Stimulated activated naive CD8-positive, alpha-beta T cell treated with anti-CD3 and anti-CD28 coated beads, Interleukin-15, Interleukin-2, amounts not matched to agents 100 U/mL and 50 U/mL, for 24 hours (primary cell): ENCODE results near the gene CTBP2.

Source experiments
- ATAC-seq: fragments of 150-1000 bp; cut with Tn5 transposase; one replicate; pipeline ENCODE4 v1.10.0; 2021
- DNase-seq: peaks from one replicate; pipeline ENCODE4 v3.0.0; 2021

Gene CTBP2

GRCh38 chr10:125039354-125039769 is 121.0 kb downstream of the CTBP2 start:
- ATAC-seq (no peak), DNase-seq (no peak)

DNA sequence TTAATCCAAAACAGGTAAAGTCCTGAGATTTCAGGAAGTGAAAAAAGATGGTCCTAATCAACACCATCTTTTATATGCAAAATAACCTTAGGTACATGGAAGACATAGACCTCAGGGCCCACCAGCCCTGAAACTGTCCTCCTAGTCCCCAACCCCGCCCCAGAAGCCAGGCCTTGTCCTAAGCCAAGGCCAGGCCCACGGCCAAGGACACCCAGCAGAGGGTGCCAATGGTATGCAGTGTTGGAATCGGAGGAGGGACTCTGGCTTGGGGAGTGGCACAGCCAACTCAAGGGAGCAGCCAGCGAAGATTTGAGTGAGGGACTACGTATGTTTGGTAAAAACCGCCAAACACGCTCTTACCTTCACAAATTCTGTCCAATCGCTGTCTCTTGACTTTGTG is 121.7 kb downstream of the CTBP2 start:
- ATAC-seq (no peak), DNase-seq (no peak)

GRCh38 chr10:125037145-125037877 is 123.1 kb downstream of the CTBP2 start:
- ATAC-seq (no peak), DNase-seq (no peak)

DNA sequence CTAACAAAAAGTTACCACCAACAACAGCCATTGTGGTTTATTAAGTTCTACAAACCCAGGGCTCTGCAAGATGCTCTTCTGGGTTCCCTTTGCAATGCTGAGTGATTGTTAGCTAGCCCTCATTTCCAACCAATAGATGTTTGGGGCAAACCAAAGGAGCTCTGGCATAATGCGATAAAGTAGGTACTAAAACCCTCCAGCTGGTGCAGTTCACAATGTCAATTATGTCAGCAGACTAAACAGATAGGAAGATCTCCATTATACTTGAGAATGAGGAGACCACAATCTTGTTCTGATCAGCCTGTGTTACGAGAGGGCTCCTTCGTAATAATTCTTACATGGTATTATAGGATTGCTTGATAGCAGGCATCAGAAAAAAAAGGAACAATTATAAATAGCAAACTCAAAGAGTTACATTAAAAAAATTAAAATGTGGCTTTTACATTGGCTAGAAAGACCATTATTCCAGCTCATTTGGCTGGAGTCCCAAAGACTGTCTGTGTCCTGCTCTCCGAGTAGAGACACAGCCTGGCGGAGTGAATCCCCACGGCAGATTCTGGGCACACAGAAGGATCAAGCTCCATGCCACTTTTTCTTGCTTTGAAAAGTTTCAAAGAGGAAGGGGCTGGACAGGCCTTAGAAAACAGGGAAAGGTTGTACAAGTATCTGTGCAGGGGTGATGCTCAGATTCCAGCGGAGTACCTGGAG is 124.6 kb downstream of the CTBP2 start:
- ATAC-seq, result no peak
- no peak for DNase-seq

DNA sequence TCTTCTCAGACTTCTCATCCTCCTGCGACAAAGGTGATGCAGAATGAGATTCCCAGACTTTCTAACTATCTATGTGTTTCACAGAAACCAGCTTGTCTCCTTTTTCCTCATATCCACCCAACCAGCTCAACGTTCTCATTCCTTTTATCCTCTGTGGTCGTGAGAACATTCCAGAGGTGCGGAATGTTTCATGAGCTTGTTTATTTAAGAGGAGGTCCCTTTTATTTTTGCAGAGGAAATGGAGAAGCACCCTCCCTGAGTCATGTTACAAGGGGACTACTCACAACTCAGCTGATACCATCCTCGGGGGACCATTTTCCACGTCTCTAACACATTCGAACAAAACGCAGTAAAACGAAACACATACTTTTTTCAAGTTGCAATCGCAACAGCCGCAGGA is 125.2 kb downstream of the CTBP2 start:
- DNase-seq (no peak), ATAC-seq (no peak)

DNA sequence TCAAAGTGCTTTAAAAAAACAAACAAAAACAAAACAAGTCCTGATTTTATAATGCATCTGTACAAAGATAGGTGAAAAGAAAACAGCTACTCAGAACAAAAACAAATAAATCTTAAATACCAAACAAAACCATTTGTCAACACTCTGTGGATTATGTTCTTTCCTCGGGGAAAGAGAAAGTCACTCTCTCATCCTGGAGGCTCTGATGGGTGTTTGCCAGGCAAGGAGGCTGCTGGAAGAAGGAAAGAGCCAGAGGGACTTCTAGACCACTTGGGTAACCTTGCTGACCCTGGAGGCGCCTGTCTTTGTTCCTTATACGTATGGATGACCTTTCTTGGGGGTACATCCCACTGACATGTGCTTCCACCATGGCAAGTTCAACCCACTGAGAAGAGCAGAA is 125.7 kb downstream of the CTBP2 start:
- DNase-seq, result no peak
- no peak for ATAC-seq

- no peak for ATAC-seq
- no peak for DNase-seq
These were observed 127.0 kb downstream of the CTBP2 start for GRCh38 chr10:125033146-125033924.

DNA sequence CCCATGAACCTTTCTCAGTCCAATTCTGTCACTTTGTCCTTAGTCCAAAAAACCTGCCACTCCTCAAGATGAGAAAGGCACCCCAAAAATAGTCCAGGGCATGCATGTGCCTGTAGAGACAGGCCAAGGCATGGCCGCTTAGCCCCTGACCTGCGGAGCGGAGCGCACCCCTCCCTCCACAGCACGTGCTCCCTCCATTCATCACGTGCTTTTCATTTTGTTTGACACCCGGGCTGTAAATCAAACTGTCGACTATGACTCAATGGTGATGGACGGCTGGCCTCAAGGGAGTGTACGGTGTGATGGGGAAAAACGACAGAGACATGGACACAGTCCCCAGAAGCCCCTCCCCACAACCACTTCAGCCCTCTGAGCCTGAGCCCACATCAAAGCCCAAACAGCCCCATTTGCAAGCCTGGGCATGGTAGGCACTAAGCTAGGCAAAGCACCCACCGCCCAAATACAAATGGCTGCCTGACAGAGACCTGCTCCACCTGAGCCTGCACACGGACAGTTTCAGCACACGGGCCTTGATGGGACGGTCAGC is 127.8 kb downstream of the CTBP2 start:
- ATAC-seq, result no peak
- DNase-seq, result no peak

DNA sequence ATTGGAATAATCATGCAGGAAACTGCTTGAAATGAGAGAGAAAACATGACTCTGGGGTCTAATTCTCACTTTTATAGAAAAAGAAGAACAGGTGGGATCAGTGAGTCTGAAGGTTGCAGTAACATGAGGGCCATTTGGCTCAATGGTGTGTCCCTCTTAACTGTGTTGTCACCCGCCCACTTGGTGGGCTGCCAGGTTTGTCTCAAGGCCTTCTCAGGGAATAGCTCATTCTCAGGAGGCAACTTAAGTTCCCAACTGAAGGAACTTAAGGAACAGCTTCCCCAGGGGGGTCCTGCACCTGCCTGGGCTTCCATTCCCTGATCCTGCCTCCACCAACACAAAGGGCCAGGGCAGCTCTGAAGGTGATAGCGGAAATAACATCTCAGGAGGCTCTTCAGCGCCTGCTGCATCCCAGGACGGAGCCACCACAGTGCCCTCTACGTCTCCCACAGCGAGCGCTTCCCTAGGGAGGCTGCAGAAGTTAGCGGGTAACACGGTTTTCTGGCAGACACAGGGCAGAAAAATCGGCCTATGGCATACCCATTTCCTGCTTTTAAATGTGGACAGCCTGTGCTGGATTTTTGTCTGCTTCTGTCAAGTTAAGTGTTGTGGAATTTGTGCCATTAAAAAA is 129.7 kb downstream of the CTBP2 start:
- no peak for DNase-seq
- ATAC-seq, result no peak

GRCh38 chr10:125029584-125030242 is 130.7 kb downstream of the CTBP2 start:
- no peak for ATAC-seq
- DNase-seq, result no peak

DNA sequence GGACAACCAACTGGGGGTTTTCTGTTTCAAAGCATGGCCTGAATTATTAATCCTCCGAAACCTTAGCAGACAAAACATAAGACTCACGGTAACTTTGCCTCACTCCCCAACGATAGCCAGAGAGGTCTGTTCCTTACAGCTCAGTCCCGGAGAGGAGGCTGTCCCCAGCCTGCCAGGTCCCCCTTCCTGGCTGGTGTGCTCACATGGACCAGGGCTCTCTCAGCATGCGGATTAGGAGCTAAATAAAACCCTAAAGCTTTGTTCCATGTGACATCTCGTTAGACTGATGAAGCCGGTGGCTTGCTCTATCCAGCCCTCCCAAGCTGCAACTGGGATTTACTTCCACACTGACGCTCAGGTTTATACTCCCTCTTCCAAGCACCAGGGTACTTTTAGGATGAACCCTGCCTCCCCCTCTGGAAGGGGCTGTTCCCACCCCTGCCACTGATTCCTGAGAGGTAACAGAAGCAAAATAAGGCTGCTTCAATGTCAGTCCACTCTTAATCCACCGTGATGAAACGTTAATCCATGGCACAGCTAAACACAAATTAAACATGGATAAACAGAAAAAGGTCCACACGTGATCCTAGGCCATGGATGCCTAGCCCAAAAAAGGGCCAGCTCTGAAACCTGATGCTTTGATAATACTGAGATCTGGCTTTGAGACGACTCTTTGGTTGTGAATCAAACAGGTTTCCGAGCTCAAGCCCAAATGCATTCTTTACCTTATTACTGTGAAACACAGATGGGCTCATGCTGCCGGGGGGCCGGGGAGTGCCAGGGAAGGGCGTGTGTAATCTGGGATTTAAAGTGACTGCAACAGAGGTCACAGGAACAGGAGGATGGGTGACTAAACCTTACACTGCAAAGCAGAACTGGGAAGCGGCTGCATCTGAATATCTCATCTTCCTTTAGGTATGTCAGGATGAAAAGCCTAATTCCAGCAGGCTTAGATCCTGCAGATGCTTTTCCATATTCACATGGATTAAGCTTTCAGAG is 132.2 kb downstream of the CTBP2 start:
- DNase-seq (no peak), ATAC-seq (no peak)

DNA sequence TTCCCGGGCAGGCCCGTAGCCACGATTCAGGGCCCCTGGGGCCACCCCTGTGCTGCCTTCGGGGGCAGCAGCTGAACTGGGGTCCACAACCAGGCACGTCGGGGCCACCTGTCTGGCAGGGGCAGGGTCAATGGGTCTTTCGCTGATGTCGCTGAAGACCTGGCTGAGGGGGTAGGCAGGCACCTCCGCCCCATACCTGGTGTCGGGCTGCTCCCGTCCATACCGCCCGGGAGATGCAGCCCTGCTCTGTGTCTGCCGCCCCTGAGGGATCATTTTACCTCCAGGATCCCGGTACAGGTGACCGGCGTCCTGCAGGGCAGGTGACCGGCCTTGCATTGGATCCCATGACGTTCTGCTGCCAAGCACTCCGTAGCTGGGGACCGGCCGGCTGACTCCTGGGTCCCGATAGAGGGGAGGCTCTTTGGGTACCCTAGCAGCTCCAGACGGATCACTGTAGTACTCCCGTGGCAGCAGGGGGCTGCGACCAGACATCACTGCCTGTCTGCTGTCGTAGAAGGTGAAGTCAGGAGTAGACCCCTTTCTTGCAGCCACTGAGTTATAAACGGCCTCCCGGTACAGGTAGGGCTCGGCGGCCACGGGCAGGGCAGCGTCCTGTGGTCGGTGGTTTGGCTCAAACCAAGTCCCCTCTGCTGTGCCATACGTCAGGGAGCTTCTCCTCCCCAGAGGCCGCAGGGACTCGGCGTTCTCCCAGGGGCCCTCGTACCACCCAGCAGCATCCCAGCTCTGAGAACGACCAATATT is 133.2 kb downstream of the CTBP2 start:
- DNase-seq (no peak), ATAC-seq (no peak)

DNA sequence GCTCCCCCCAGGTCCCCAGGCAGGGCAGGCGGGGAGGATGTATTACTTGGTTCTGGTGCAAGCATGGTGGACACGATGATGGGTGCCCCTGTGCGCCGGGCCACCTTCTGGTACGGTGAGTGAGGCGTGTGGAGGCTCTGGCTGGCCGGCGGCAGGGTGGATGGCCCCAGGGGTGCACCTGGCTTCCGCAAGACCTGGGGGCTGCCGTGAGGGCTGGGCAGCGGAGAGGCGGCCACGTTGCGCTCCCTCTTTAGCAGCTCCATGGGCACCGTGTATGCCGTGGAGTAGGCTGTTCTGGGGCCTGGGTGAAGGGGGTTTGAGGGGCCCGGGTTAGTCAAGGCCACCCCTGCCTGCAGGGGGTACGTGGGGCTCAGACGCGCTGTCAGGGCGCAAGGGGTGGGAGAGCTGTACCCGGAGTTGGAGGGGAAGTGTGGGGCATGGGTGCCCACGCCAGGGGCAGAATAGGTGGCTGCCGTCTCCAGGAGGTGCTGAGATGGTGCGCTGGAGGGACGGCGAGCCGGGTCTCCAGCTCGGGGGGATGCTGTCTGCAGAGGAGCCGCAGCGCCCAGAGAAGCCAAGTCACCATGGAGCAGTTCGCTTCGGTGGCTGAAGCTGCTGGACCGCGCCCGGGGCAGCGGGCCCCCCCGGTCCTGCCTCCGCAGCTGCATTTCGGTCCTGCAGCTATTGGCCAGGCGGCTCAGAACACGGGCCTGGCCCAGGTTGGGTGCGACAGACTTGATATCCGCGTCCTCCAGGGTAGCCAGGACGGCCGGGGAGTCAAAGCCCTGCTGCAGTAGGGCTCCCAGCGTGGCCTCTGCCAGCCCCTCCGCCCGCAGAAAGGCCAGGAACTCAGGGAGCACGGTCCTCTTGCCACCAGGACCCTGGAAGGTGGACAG is 134.1 kb downstream of the CTBP2 start:
- DNase-seq (no peak), ATAC-seq (no peak)

DNA sequence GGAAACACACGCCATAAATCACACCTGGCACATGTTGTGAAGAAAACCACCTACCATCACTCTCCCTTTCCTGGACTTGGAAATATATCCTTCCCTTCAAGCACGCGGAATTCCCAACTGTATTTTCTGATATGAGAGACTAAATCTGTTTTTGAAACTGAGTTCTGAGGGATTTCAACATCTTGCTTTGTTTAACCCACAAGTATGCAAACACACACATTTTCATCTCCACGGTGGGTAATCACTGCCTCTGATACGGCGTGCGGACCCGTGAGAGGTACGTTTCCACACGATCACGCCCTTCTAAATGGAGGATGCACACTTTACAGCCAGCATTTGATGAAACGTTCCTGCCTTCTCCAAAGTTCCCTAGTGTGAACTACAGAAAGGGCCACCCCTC is 135.0 kb downstream of the CTBP2 start:
- ATAC-seq, result no peak
- no peak for DNase-seq

DNA sequence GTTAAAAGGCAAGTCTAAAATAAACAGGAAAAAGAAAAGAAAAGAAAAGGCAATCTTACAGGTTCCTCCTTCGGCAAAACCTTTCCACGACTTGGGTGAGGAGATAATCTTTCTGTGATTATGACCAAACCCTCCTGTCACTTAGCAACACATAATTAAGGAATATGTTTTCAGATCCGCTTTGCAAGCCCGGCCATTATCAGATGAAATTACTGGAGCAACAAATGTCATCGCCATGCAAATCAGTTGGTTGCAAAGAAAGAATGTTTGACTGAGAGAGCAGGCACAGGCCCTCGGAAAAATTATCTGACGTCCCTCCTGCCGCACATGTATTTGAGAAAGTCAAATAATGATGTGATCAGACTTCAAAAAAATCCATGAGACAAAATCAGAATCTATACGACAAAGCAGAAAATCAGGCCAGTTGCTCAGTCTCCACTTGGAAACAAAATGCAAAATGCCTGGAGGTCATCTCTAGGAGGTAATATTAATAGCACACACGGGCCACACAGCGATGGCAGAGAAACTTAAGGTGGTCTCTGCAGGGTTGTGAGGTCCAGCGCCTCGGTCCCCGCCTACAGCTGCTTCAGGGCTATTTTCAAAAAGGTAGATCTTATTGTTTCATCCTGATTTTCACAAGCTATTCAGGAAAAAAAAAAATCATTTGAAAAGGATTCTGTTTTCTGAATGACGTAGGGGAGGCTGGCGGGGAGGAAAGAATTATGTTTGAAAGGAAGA is 135.7 kb downstream of the CTBP2 start:
- ATAC-seq (no peak), DNase-seq (no peak)

DNA sequence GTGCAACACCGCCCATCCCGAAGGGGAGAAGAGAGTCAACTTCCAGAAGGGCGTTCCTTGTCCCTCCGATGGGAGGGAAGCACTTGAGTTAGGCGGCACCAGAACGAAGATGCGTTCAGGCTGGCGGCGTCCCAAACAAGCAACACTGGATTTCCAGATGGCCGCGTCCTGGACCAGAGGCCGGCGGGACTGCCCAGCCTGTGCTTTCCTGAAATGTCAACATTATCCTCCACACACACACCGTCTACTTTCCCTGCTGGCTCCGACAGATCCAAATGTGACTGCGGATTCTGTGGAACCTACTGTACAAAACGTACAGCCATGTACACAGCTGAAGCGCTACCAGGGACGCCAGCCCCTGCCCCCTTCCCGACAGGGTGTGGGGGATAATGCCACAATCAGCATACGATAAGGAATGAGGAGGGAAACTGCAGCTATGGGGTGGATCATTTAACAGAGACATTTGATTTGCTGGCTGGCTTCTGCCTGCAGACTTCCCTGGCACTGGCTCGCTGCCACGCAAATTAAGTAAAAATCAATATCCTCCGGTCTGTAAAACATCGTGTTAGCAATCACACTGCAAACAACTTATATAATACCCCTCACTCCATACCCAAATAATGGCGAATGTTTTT is 136.4 kb downstream of the CTBP2 start:
- ATAC-seq (no peak), DNase-seq (no peak)

DNA sequence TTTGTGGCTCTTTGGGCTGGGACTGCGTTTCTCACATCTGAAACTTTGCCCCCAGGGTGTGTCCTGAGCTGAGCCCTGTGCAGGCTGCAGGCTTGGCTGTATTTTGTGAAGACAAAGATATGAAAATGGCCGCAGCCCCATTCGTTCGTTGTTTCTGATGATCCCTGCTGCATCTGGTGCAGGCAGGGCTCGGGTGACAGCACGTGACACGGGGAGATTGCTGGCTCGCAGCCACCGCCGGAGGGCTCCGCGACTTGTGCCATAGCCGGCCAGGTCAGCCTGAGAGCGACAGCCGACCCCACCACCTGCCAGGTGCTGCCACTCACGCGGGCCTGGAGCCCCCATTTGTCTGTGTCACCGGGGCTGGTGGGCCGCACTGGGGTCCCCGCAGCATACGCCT is 137.1 kb downstream of the CTBP2 start:
- ATAC-seq (no peak), DNase-seq (no peak)

DNA sequence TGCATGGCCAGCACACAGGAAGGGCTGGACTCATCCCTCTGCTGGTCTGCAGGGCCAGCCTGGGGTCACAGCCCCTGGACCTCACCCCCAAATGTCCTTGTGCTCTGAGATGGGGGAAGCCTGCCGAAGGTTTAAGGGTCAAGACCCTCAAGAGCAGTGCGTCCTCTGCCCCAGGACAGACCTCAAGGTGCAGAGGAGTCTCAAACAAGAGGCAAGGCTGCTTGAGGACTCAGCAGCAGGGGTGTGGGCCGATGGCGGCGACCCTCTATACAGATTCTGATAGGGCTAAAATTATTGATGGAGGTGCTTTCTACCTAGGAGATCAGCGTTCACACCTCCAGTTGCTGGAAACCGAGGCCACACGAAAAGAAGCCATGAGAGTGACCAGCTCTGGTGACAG is 137.7 kb downstream of the CTBP2 start:
- DNase-seq (no peak), ATAC-seq (no peak)
